A673 (cell line): ENCODE results near the gene INPP5B. TPM values are rescaled to one million over a fixed set of nuclear protein-coding genes. Genes with fewer than 3 reads are reported as not detected.
A peak's percentile ranks its signal among the peaks of the same experiment; 100 is the strongest.

Source experiments
- BruUV-seq: library from RNA; stranded (reverse); fragments of 400-500 nt; replicated peaks from 2 replicates; lab custom pipeline; 2021; lab: Mats Ljungman, UMichigan
- CTCF ChIA-PET: fragments of 300-600 bp; sonication (Branson Sonifier 250); formaldehyde crosslinking; loops from one replicate; lab custom pipeline; 2022; ENCODE audit warnings: antibody characterized with exemption; lab: Charles Lee
- POLR2A ChIA-PET: fragments of 300-600 bp; sonication (Branson Sonifier 250); formaldehyde crosslinking; loops from one replicate; lab custom pipeline; 2022; ENCODE audit warnings: antibody characterized with exemption; ENCODE audit not compliant: low non-redundant PET; lab: Charles Lee
- DNase-seq: peaks from one replicate; pipeline ENCODE4 v3.0.0-alpha.2; 2015; ENCODE audit warnings: low spot score
- H3K27ac ChIP-seq: fragments of 200-600 bp; sonication (generic); 2 replicates; pipeline ENCODE4 v1.5.1; 2016; ENCODE audit warnings: mixed run types, low read depth, mild to moderate bottlenecking, mixed read lengths, antibody characterized with exemption, low read length; ENCODE audit not compliant: poor library complexity, severe bottlenecking
- H3K27me3 ChIP-seq: fragments of 200-600 bp; sonication (generic); replicated peaks from 2 replicates; pipeline ENCODE4 v1.6.1; 2017; ENCODE audit warnings: mixed run types, low read depth, mild to moderate bottlenecking, mixed read lengths, antibody characterized with exemption, low read length; ENCODE audit not compliant: insufficient read depth, poor library complexity
- H3K36me3 ChIP-seq: fragments of 200-600 bp; sonication (generic); 2 replicates; pipeline ENCODE4 v1.6.1; 2016; ENCODE audit warnings: mixed run types, mild to moderate bottlenecking, mixed read lengths, antibody characterized with exemption, low read length; ENCODE audit not compliant: insufficient read depth, poor library complexity, severe bottlenecking
- H3K4me1 ChIP-seq: fragments of 200-600 bp; sonication (generic); 2 replicates; pipeline ENCODE4 v1.6.1; 2017; ENCODE audit warnings: mixed run types, mild to moderate bottlenecking, mixed read lengths, antibody characterized with exemption, low read length; ENCODE audit not compliant: insufficient read depth, poor library complexity, severe bottlenecking
- H3K4me3 ChIP-seq: fragments of 200-600 bp; sonication (generic); 2 replicates; pipeline ENCODE4 v1.5.1; 2016; ENCODE audit warnings: low read depth, mixed run types, mild to moderate bottlenecking, mixed read lengths, low read length; ENCODE audit not compliant: poor library complexity, severe bottlenecking
- H3K9me3 ChIP-seq: fragments of 200-600 bp; sonication (generic); 2 replicates; pipeline ENCODE4 v1.6.1; 2016; ENCODE audit warnings: mixed run types, low read depth, mild to moderate bottlenecking, mixed read lengths, antibody characterized with exemption, low read length; ENCODE audit not compliant: poor library complexity, severe bottlenecking
- EZH2 ChIP-seq: fragments of 200-600 bp; sonication (generic); IDR thresholded peaks from 2 replicates; pipeline ENCODE4 v1.6.1; 2017; ENCODE audit warnings: borderline replicate concordance, low read depth, mild to moderate bottlenecking, mixed read lengths, antibody characterized with exemption, low read length; ENCODE audit not compliant: poor library complexity, severe bottlenecking
- intact Hi-C: fragments of 100-400 bp; cut with micrococcal nuclease; formaldehyde crosslinking; loops from one replicate; pipeline ENCODE4 v1.10.0; 2022; ENCODE audit not compliant: unreplicated experiment
- total RNA-seq: library from RNA; stranded (reverse); gene quantifications from 2 replicates; pipeline ENCODE4 v1.2.3, GENCODE V29; 2021
- TF ChIP-seq, protein P1 (sequence below): fragments of 300-800, 200-600 bp; sonication (generic); conservative IDR thresholded peaks from 2 replicates; pipeline ENCODE4 v1.5.1; 2017; ENCODE audit warnings: low read depth, mild to moderate bottlenecking, antibody characterized with exemption, low read length, moderate library complexity, mixed read lengths

The INPP5B gene
- total RNA-seq, 1 experiment from 2014 or later: 15.6 TPM

DNA sequence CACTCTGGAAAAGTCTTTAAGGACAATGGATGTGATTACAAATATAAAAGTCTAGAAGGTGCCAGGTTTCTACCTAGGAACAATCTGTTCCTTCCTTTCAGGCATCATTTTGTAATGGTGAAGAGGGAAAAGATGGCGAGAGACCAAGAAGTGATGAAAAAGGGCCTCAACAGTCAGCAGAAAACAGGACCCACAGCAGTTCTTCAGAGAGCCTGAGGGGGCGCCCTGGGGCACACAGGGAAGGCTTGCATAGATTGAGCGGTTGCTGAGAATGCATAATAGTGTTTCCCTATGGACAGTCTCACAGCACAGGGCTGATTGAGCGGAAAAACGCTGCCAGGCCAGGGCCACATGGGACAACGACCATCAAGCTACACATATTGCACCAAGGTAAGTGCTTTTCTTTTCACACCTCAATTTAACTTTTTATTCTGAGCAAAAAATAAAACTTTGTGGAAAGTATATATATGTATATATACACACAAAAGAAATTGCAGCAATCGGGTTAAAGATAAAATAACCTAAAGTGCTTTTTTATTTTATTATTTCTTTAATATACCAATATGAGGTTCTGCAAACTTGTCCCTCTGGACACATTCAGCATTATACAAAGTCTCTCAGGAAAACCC lies 135.7 kb downstream of the INPP5B start:
- CTCF ChIA-PET: no interaction called here

More for the DNA sequence above, 135.7 kb downstream of the INPP5B start:
- intact Hi-C loops: no loop called here
- no peaks in the 10 kb centered on the region for H3K9me3 ChIP-seq
- no TSS peak for BruUV-seq
- DNase-seq: peak; percentile 90
- no peak overlapping the region for H3K4me3 ChIP-seq
- H3K27me3 ChIP-seq: no peaks in the 10 kb centered on the region
- TF ChIP-seq EZH2: no peak
- TF ChIP-seq, protein P1, sequence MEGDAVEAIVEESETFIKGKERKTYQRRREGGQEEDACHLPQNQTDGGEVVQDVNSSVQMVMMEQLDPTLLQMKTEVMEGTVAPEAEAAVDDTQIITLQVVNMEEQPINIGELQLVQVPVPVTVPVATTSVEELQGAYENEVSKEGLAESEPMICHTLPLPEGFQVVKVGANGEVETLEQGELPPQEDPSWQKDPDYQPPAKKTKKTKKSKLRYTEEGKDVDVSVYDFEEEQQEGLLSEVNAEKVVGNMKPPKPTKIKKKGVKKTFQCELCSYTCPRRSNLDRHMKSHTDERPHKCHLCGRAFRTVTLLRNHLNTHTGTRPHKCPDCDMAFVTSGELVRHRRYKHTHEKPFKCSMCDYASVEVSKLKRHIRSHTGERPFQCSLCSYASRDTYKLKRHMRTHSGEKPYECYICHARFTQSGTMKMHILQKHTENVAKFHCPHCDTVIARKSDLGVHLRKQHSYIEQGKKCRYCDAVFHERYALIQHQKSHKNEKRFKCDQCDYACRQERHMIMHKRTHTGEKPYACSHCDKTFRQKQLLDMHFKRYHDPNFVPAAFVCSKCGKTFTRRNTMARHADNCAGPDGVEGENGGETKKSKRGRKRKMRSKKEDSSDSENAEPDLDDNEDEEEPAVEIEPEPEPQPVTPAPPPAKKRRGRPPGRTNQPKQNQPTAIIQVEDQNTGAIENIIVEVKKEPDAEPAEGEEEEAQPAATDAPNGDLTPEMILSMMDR: peak; percentile 94
- peaks cover 15% of the 10 kb centered on the region for H3K4me1 ChIP-seq
- no peak overlapping the region for H3K27ac ChIP-seq
- peaks cover 9% of the 10 kb centered on the region for H3K36me3 ChIP-seq
- POLR2A ChIA-PET: no interaction called here

Other genes starting within 250 kb of the INPP5B start
- not detected in 2 replicates for gene EPHA10, start 181.9 kb downstream of the INPP5B start, total RNA-seq
- 5.9 and 7.3 TPM in 2 replicates for gene MANEAL, start 153.2 kb downstream of the INPP5B start, total RNA-seq
- 31.0 and 33.5 TPM in 2 replicates for gene C1orf122, start 139.3 kb downstream of the INPP5B start, total RNA-seq
- 30.4 and 38.5 TPM in 2 replicates for gene YRDC, start 138.8 kb downstream of the INPP5B start, total RNA-seq
- 18.9 and 19.8 TPM in 2 replicates for gene MTF1, start 87.5 kb downstream of the INPP5B start, total RNA-seq
- 184 and 194 TPM in 2 replicates for gene SF3A3, start 43.0 kb upstream of the INPP5B start, total RNA-seq
- 89.5 and 106 TPM in 2 replicates for gene FHL3, start 58.5 kb upstream of the INPP5B start, total RNA-seq
- gene UTP11, start 65.7 kb upstream of the INPP5B start, total RNA-seq: 109 and 113 TPM in 2 replicates
- gene POU3F1, start 99.7 kb upstream of the INPP5B start, total RNA-seq: 83.3 and 92.9 TPM in 2 replicates